Measurements from ENCODE around the gene RBMS3. TPM values are rescaled to one million over a fixed set of nuclear protein-coding genes. Genes with fewer than 3 reads are reported as not detected.

Gene RBMS3
- total and polyA plus RNA-seq, 2 of the 8 experiments (the other 6 are each of a cell fraction or from before 2014, with no cell fraction given) = 3.7 to 6.9 TPM

DNA sequence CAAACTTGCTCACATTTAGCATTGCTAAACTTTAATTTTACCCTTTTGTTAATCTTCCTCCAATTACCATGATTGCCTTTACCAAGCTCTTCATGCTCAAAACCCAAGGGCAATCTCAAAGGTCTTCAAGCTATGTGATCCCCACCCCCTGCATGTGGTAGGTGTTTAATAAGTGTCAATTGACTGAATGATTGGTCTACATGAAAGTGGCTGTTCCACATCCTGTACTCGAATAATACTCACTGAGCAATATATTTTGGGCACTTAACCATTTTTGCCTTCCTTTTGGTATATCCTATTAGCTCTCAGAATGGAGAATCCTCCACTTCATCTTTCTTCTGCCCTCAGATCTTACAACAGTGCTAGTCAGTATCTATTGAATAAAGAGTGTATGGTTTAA, 17.1 kb downstream of the RBMS3 start:
- no peaks in the 10 kb centered on the region for H3K79me2 ChIP-seq (ENCODE audit: control insufficient read depth in 1 of 2, insufficient read depth in 2 of 2, low read length in 2 of 2)
- WGBS, 2 experiments (ENCODE audit: extremely low coverage in 1 of 2, insufficient coverage in 1 of 2, insufficient read length in 1 of 2, insufficient replicate concordance in 2 of 2, low coverage in 1 of 2, low lambda C conversion rate in 2 of 2, missing lambda C conversion rate in 1 of 2) = 89% methylated on average over 1 of the region's 1 CpG; no CpG with 5 or more reads in 1 of the 2 experiments
- POLR2A ChIA-PET (ENCODE audit: partially characterized antibody) = no interaction called here
- H3K23ac ChIP-seq (ENCODE audit: insufficient read length) = no peak overlapping the region
- no peak overlapping the region for H2BK20ac ChIP-seq (ENCODE audit: low read length)
- no peak overlapping the region for H2AK5ac ChIP-seq (ENCODE audit: low read depth, low read length)
- DNase-seq (ENCODE audit: low read depth in 1 of 2, low spot score in 2 of 2) = no peak
- no peak overlapping the region for H3K4ac ChIP-seq (replicated peaks; ENCODE audit: insufficient read length, low read depth, low read length)
- no peak overlapping the region for H2BK5ac ChIP-seq (ENCODE audit: low read depth, low read length)
- no peak overlapping the region for H3K27ac ChIP-seq (ENCODE audit: low read depth, low read length)
- H3K56ac ChIP-seq (replicated peaks; ENCODE audit: insufficient read length, low read depth, low read length) = no peak overlapping the region
- no peak for FAIRE-seq
- H3K27me3 ChIP-seq (replicated peaks in 1 of 4; ENCODE audit: control insufficient read depth in 3 of 4, extremely low read depth in 1 of 4, insufficient read depth in 3 of 4, low read length in 3 of 4) = no peaks in the 10 kb centered on the region
- no peak overlapping the region for H4K91ac ChIP-seq (replicated peaks; ENCODE audit: insufficient read length, low read length)
- H3K36me3 ChIP-seq (ENCODE audit: control insufficient read depth in 2 of 4, insufficient read depth in 4 of 4, low read length in 3 of 4) = no peaks in the 10 kb centered on the region
- no peaks in the 10 kb centered on the region for H3K23me2 ChIP-seq (ENCODE audit: low read depth, low read length)
- H3K4me3 ChIP-seq (ENCODE audit: extremely low read depth in 1 of 4, insufficient read depth in 2 of 4, low read depth in 3 of 4, low read length in 4 of 4) = no peak overlapping the region
- H4K8ac ChIP-seq (ENCODE audit: extremely low read depth, insufficient read depth, low read length) = no peak overlapping the region
- CTCF ChIA-PET (ENCODE audit: partially characterized antibody) = interaction anchor here (0.7 to 1.7 kb wide), 2 partner anchors 17 to 876 kb away, joined by 3 read pairs; partner anchors contain the start of gene RBMS3
- H3K9ac ChIP-seq (replicated peaks in 1 of 4; ENCODE audit: extremely low read depth in 1 of 4, low read depth in 3 of 4, low read length in 3 of 4) = no peak overlapping the region
- H4K5ac ChIP-seq (ENCODE audit: insufficient read length, low read depth, low read length) = no peak overlapping the region
- H3K4me2 ChIP-seq (ENCODE audit: insufficient read depth in 1 of 2, low read depth in 2 of 2, low read length in 2 of 2) = no peak overlapping the region
- no peak overlapping the region for H2BK15ac ChIP-seq (ENCODE audit: low read length)
- H2AFZ ChIP-seq (ENCODE audit: low read length) = no peak overlapping the region
- H2BK120ac ChIP-seq (replicated peaks; ENCODE audit: low read depth, low read length) = no peak overlapping the region
- H3K79me1 ChIP-seq (ENCODE audit: low read depth, low read length) = no peaks in the 10 kb centered on the region
- H2BK12ac ChIP-seq (ENCODE audit: low read depth, low read length) = no peak overlapping the region
- H3K4me1 ChIP-seq (replicated peaks in 1 of 4; ENCODE audit: control insufficient read depth in 3 of 4, insufficient read depth in 4 of 4, low read length in 3 of 4) = peaks cover 0 to 3% (median 0%) of the 10 kb centered on the region in 4 experiments; a peak in 2 of 7 replicates
- H3K14ac ChIP-seq (ENCODE audit: insufficient read length) = no peak overlapping the region
- no peaks in the 10 kb centered on the region for H3K9me3 ChIP-seq (ENCODE audit: insufficient read depth in 2 of 2, low read depth in 1 of 2, low read length in 1 of 2)
- TF ChIP-seq CEBPB (IDR thresholded peaks at IDR 0.05; ENCODE audit: low read depth, low read length) (no peak), BCL11A (IDR thresholded peaks at IDR 0.05; ENCODE audit: low read depth in 2 of 2, low read length in 2 of 2) (no peak), YY1 (IDR thresholded peaks at IDR 0.05; ENCODE audit: low read depth, low read length) (no peak), RNF2 (IDR thresholded peaks at IDR 0.05; ENCODE audit: borderline replicate concordance, low read depth, low read length, missing control alignments, poor library complexity, severe bottlenecking) (no peak), SRF (IDR thresholded peaks at IDR 0.05; ENCODE audit: low read depth, low read length) (no peak), SIRT6 (IDR thresholded peaks at IDR 0.05; ENCODE audit: low read length) (no peak), POLR2A (IDR thresholded peaks at IDR 0.05; ENCODE audit: control extremely low read depth in 1 of 2, low read depth in 2 of 2, low read length in 2 of 2) (no peak), RBBP5 (IDR thresholded peaks at IDR 0.05; ENCODE audit: borderline replicate concordance, low read depth, low read length) (no peak)
- no peak overlapping the region for H3K18ac ChIP-seq (ENCODE audit: extremely low read depth, low read length)
- no peaks in the 10 kb centered on the region for H4K20me1 ChIP-seq (replicated peaks in 1 of 2; ENCODE audit: control insufficient read depth in 1 of 2, insufficient read depth in 2 of 2, low read length in 2 of 2)
